ENCODE results near the gene C20orf204. TPM values are rescaled to one million over a fixed set of nuclear protein-coding genes. Genes with fewer than 3 reads are reported as not detected.

Gene C20orf204
- total and polyA plus RNA-seq, 2 donors (not counting 3 experiments of a cell fraction or from before 2014, with no cell fraction given): 2.8 to 5.8 TPM

- POLR2A ChIA-PET: no interaction called here
- TSS peak; percentile 25 for BruUV-seq (replicated peaks)
- dilution Hi-C loops (cut with MboI; ENCODE audit: extremely low pct_ligation_motif_present, low sequenced_read_pairs): no loop called here
- DNase-seq (ENCODE audit: low read depth, low spot score) (no peak), FAIRE-seq (no peak)
- peak overlapping the region; percentile 61 for H2AFZ ChIP-seq (ENCODE audit: low read depth, low read length)
- H3K4me3 ChIP-seq (replicated peaks in 1 of 3; ENCODE audit: insufficient read depth in 1 of 3, low read depth in 1 of 3, low read length in 3 of 3): peak overlapping the region; percentile 71 to 94 (median 73)
- TF ChIP-seq JUN (IDR thresholded peaks at IDR 0.05; ENCODE audit: borderline replicate concordance, insufficient read depth, insufficient read length, low read depth): no peak
- TF ChIP-seq GATA2 (IDR thresholded peaks at IDR 0.05; ENCODE audit: insufficient read depth, insufficient read length, low read depth, low read length): no peak
- TF ChIP-seq MYC (IDR thresholded peaks at IDR 0.05; ENCODE audit: low read depth, low read length): no peak
- no peak for TF ChIP-seq FOS (IDR thresholded peaks at IDR 0.05; ENCODE audit: borderline replicate concordance, insufficient read depth, low read length)
- TF ChIP-seq CTCF (IDR thresholded peaks at IDR 0.05; ENCODE audit: extremely low read depth in 1 of 2, insufficient read depth in 1 of 2, low read depth in 1 of 2, low read length in 2 of 2): no peak
- TF ChIP-seq POLR2AphosphoS5 (IDR thresholded peaks at IDR 0.05; ENCODE audit: insufficient read depth, low read depth, low read length): no peak
- TF ChIP-seq MAX (IDR thresholded peaks at IDR 0.05; ENCODE audit: insufficient read depth, insufficient read length): no peak
- TF ChIP-seq POLR2A (IDR thresholded peaks at IDR 0.05; ENCODE audit: low read depth, low read length): no peak
- no peak for TF ChIP-seq EZH2 (IDR thresholded peaks at IDR 0.05; ENCODE audit: borderline replicate concordance, low read depth, low read length, severe bottlenecking)
- no peaks in the 10 kb centered on the region for H3K9me1 ChIP-seq (replicated peaks; ENCODE audit: control insufficient read depth, extremely low read depth, insufficient read depth, low read length)
- peaks cover 20% of the 10 kb centered on the region for H3K4me1 ChIP-seq (ENCODE audit: control insufficient read depth, extremely low read depth, insufficient read depth, low read length)
- intact Hi-C loops (cut with micrococcal nuclease): no loop called here
- no peaks in the 10 kb centered on the region for H3K9me3 ChIP-seq (replicated peaks; ENCODE audit: control insufficient read depth, insufficient read depth, low read length)
- no peak overlapping the region for H3K27ac ChIP-seq (ENCODE audit: insufficient read depth, low read depth, low read length)
- H4K20me1 ChIP-seq (replicated peaks; ENCODE audit: control insufficient read depth, extremely low read depth, insufficient read depth, low read length): no peaks in the 10 kb centered on the region
- H3K27me3 ChIP-seq (ENCODE audit: control insufficient read depth in 2 of 2, insufficient read depth in 2 of 2, low read length in 2 of 2): peaks cover 0 to 2% of the 10 kb centered on the region in 2 experiments
- H3K9ac ChIP-seq (replicated peaks; ENCODE audit: extremely low read depth, insufficient read depth, low read length): peak overlapping the region; percentile 56
- CTCF ChIA-PET: interaction anchor here (0.6 to 3.0 kb wide), 5 partner anchors 18 to 99 kb away, joined by 3 to 14 read pairs (median 4); partner anchors contain the start of gene SAMD10
- H3K4me2 ChIP-seq (ENCODE audit: insufficient read depth, low read length): peak overlapping the region; percentile 82
- H3K79me2 ChIP-seq (ENCODE audit: control insufficient read depth, insufficient read depth, low read length): peaks cover 6% of the 10 kb centered on the region
- H3K36me3 ChIP-seq (ENCODE audit: control insufficient read depth in 2 of 2, extremely low read depth in 1 of 2, insufficient read depth in 2 of 2, low read length in 2 of 2): peaks cover 0 to 10% of the 10 kb centered on the region in 2 experiments
Measured at GRCh38 chr20:64078934-64079272, 42.9 kb downstream of the C20orf204 start.

All from endothelial cell of umbilical vein (primary cell).